GM10266 (cell line): ENCODE measurements around the gene PRKRIP1.
A peak's percentile ranks its signal among the peaks of the same experiment; 100 is the strongest.

Source experiments
- DNase-seq: peaks from one replicate; pipeline ENCODE4 v3.0.0; 2012; ENCODE audit errors: extremely low spot score
- CTCF ChIP-seq: IDR thresholded peaks from 2 replicates; pipeline ENCODE4 v1.5.1; 2012; ENCODE audit warnings: mild to moderate bottlenecking, low read depth; ENCODE audit not compliant: control insufficient read depth, insufficient read depth; ENCODE audit errors: missing control alignments

PRKRIP1 gene

GRCh38 chr7:102410123-102410522 lies 14.0 kb downstream of the PRKRIP1 start:
- no peak for DNase-seq

GRCh38 chr7:102410918-102411317 lies 14.8 kb downstream of the PRKRIP1 start:
- no peak for TF ChIP-seq CTCF
- no peak for DNase-seq

More at GRCh38 chr7:102410123-102410522, 14.0 kb downstream of the PRKRIP1 start:
- no peak for TF ChIP-seq CTCF

- DNase-seq: no peak
- peak; percentile 43 for TF ChIP-seq CTCF
Observed at GRCh38 chr7:102412548-102412947, 16.4 kb downstream of the PRKRIP1 start.

- no peak for DNase-seq
- TF ChIP-seq CTCF: no peak
Observed at GRCh38 chr7:102413091-102413490, 16.9 kb downstream of the PRKRIP1 start.

GRCh38 chr7:102413611-102414010 lies 17.4 kb downstream of the PRKRIP1 start:
- no peak for DNase-seq
- no peak for TF ChIP-seq CTCF

GRCh38 chr7:102415685-102416225 lies 19.6 kb downstream of the PRKRIP1 start:
- no peak for TF ChIP-seq CTCF
- DNase-seq: no peak

- TF ChIP-seq CTCF: no peak
- DNase-seq: no peak
Observed at GRCh38 chr7:102416406-102416805, 20.2 kb downstream of the PRKRIP1 start.
